ENCODE measurements around the gene SPAG16.

SPAG16 gene

GRCh38 chr2:213455316-213456008 lies 171.2 kb downstream of the SPAG16 start:
- no peak for DNase-seq (ENCODE audit: low read depth in 1 of 2, low spot score in 1 of 2)
- H3K4me3 ChIP-seq (replicated peaks; ENCODE audit: insufficient read depth, low read length): no peak overlapping the region
- no peak overlapping the region for H3K27ac ChIP-seq (replicated peaks)
- H3K27me3 ChIP-seq (ENCODE audit: insufficient read depth, poor library complexity, severe bottlenecking): no peaks in the 10 kb centered on the region
- TF ChIP-seq POLR2AphosphoS5 (IDR thresholded peaks at IDR 0.05; ENCODE audit: low read depth) (no peak), CTCF (IDR thresholded peaks at IDR 0.05; ENCODE audit: insufficient read depth, low read length) (no peak), GABPA (IDR thresholded peaks at IDR 0.05; ENCODE audit: low read depth) (no peak), SPI1 (IDR thresholded peaks at IDR 0.05; ENCODE audit: borderline replicate concordance, low read depth) (no peak), REST (IDR thresholded peaks at IDR 0.05; ENCODE audit: insufficient replicate concordance, low read depth) (no peak)

DNA sequence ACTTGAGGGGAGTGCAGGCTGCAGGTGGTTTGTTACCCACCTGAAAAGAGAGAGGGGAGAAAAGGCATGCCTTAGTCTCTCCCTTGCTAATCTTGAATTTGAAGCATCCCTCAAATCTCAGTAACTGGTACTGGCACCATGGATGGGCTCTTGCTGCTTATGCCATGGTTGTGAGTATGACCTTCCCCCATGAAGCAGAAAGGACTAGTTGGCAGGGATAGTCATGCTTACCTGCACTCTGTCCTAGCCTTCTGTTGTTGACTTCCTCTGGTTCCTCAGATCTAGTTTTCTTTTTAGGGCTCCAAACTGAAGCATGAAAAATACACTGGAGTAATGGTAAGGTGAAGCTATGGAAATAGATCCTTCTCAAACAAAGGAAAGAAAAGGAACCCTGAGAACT lies 191.2 kb downstream of the SPAG16 start:
- no peak overlapping the region for H3K4me3 ChIP-seq (replicated peaks; ENCODE audit: insufficient read depth, low read length)
- no peak overlapping the region for H3K27ac ChIP-seq (replicated peaks)
- TF ChIP-seq CTCF (IDR thresholded peaks at IDR 0.05; ENCODE audit: insufficient read depth, low read length) (no peak), POLR2AphosphoS5 (IDR thresholded peaks at IDR 0.05; ENCODE audit: low read depth) (no peak), REST (IDR thresholded peaks at IDR 0.05; ENCODE audit: insufficient replicate concordance, low read depth) (no peak), SPI1 (IDR thresholded peaks at IDR 0.05; ENCODE audit: borderline replicate concordance, low read depth) (no peak), GABPA (IDR thresholded peaks at IDR 0.05; ENCODE audit: low read depth) (no peak)
- no peak for DNase-seq (ENCODE audit: low read depth in 1 of 2, low spot score in 1 of 2)
- no peaks in the 10 kb centered on the region for H3K27me3 ChIP-seq (ENCODE audit: insufficient read depth, poor library complexity, severe bottlenecking)

- no peak for DNase-seq (ENCODE audit: low read depth in 1 of 2, low spot score in 1 of 2)
- H3K4me3 ChIP-seq (replicated peaks; ENCODE audit: insufficient read depth, low read length): no peak overlapping the region
- H3K27me3 ChIP-seq (ENCODE audit: insufficient read depth, poor library complexity, severe bottlenecking): no peaks in the 10 kb centered on the region
- H3K27ac ChIP-seq (replicated peaks): no peak overlapping the region
- TF ChIP-seq SPI1 (IDR thresholded peaks at IDR 0.05; ENCODE audit: borderline replicate concordance, low read depth): no peak
- TF ChIP-seq REST (IDR thresholded peaks at IDR 0.05; ENCODE audit: insufficient replicate concordance, low read depth): no peak
- no peak for TF ChIP-seq CTCF (IDR thresholded peaks at IDR 0.05; ENCODE audit: insufficient read depth, low read length)
- no peak for TF ChIP-seq POLR2AphosphoS5 (IDR thresholded peaks at IDR 0.05; ENCODE audit: low read depth)
- no peak for TF ChIP-seq GABPA (IDR thresholded peaks at IDR 0.05; ENCODE audit: low read depth)
Measured at GRCh38 chr2:213476641-213477040, 192.4 kb downstream of the SPAG16 start.

All from HL-60 (cell line).